Activated effector memory CD4-positive, alpha-beta T cell treated with anti-CD3 and anti-CD28 coated beads, Interleukin-2, amount 50 U/mL, for 16 hours (primary cell): Measurements from ENCODE around the gene UNC119.

ENCODE experiments used
- DNase-seq: peaks from one replicate; pipeline ENCODE4 v3.0.0-alpha.2; 2020

The UNC119 gene

GRCh38 chr17:28552176-28552999 is at the start of gene UNC119:
Gene UNC119, minus strand, starts transcription at chr17:28552624. Its CDS starts 67 bp downstream, at chr17:28552557.
- DNase-seq, result peak; percentile 92

GRCh38 chr17:28599311-28600184 is 47.1 kb upstream of the UNC119 start:
- peak; percentile 88 for DNase-seq

- peak; percentile 98 for DNase-seq
Observed at GRCh38 chr17:28598799-28599310, 46.4 kb upstream of the UNC119 start, which contains the start of gene SPAG5. Gene SPAG5, minus strand, starts transcription at chr17:28599025. Its CDS starts 79 bp downstream, at chr17:28598946.

GRCh38 chr17:28598389-28598788 is 46.0 kb upstream of the UNC119 start:
- DNase-seq, result peak; percentile 64

GRCh38 chr17:28597606-28598383 is 45.4 kb upstream of the UNC119 start:
- no peak for DNase-seq

- DNase-seq, result peak; percentile 24
Observed at GRCh38 chr17:28592260-28592659, 39.8 kb upstream of the UNC119 start.

GRCh38 chr17:28585851-28586250 is 33.4 kb upstream of the UNC119 start:
- DNase-seq, result peak; percentile 6

GRCh38 chr17:28584434-28584833 is 32.0 kb upstream of the UNC119 start:
- DNase-seq, result no peak

- no peak for DNase-seq
Observed at GRCh38 chr17:28582513-28582912, 30.1 kb upstream of the UNC119 start.

GRCh38 chr17:28580959-28581358 is 28.5 kb upstream of the UNC119 start:
- peak; percentile 9 for DNase-seq

- peak; percentile 60 for DNase-seq
Observed at GRCh38 chr17:28579526-28579925, 27.1 kb upstream of the UNC119 start.

GRCh38 chr17:28578246-28579195 is 26.1 kb upstream of the UNC119 start:
- DNase-seq, result peak; percentile 57

- DNase-seq, result no peak
Observed at GRCh38 chr17:28577466-28577824, 25.0 kb upstream of the UNC119 start.

- peak; percentile 99 for DNase-seq
Observed at GRCh38 chr17:28576758-28577465, 24.5 kb upstream of the UNC119 start, which contains the start of gene ALDOC. Gene ALDOC, minus strand, starts transcription at chr17:28576895. Its CDS starts 1,363 bp downstream, at chr17:28575532.

- peak; percentile 57 for DNase-seq
Observed at GRCh38 chr17:28576016-28576415, 23.6 kb upstream of the UNC119 start.

GRCh38 chr17:28575126-28575795 is 22.8 kb upstream of the UNC119 start:
- DNase-seq, result peak; percentile 57

GRCh38 chr17:28574526-28574925 is 22.1 kb upstream of the UNC119 start:
- DNase-seq, result peak; percentile 70

GRCh38 chr17:28573966-28574480 is 21.6 kb upstream of the UNC119 start:
- peak; percentile 33 for DNase-seq

GRCh38 chr17:28573521-28573920 is 21.1 kb upstream of the UNC119 start:
- peak; percentile 59 for DNase-seq

- no peak for DNase-seq
Observed at GRCh38 chr17:28573040-28573380, 20.6 kb upstream of the UNC119 start.
